ENCODE measurements around the gene CPB2. TPM values are rescaled to one million over a fixed set of nuclear protein-coding genes. Genes with fewer than 3 reads are reported as not detected.

The CPB2 gene
- total and polyA plus RNA-seq, 9 of the 15 experiments (the other 6 are each of a cell fraction or from before 2014, with no cell fraction given): 0.03 to 0.16 (median 0.07) TPM; not detected in 6

- H4K20me1 ChIP-seq (replicated peaks; ENCODE audit: control insufficient read depth, insufficient read depth, low read length): no peaks in the 10 kb centered on the region
- H3K27me3 ChIP-seq (ENCODE audit: control insufficient read depth in 2 of 2, insufficient read depth in 2 of 2, low read length in 2 of 2): no peaks in the 10 kb centered on the region
- H3K9me1 ChIP-seq (ENCODE audit: control insufficient read depth, insufficient read depth, low read length): no peaks in the 10 kb centered on the region
- H3K4me3 ChIP-seq: peak within 1 kb of the TSS; percentile 68
- H3K36me3 ChIP-seq (ENCODE audit: control insufficient read depth, insufficient read depth, low read length): no peaks in the 10 kb centered on the region
- CTCF ChIA-PET (ENCODE audit: low intra/inter-chr PET ratio): interaction anchor here (0.6 to 0.8 kb wide), 3 partner anchors 68 to 115 kb away, joined by 3 to 8 read pairs (median 3); no protein-coding TSS in a partner anchor
- H3K4me1 ChIP-seq (replicated peaks in 1 of 2; ENCODE audit: control insufficient read depth in 2 of 2, insufficient read depth in 2 of 2, low read length in 2 of 2): 0 out of 5 replicates have a peak, but pooled peaks cover 0 to 2% of the 10 kb centered on the region in 2 experiments
- peak within 1 kb of the TSS; percentile 70 to 91 for H3K9ac ChIP-seq (ENCODE audit: insufficient read depth in 1 of 2, low read depth in 2 of 2, low read length in 2 of 2)
- H3K27ac ChIP-seq (ENCODE audit: extremely low read depth, low read depth, low read length): peak within 1 kb of the TSS; percentile 83
- BruUV-seq (replicated peaks): no TSS peak
- 0% methylated on average over 40 of the region's 57 CpGs for WGBS (ENCODE audit: insufficient coverage, low coverage, missing lambda C conversion rate)
- H2AFZ ChIP-seq (ENCODE audit: low read depth, low read length): peak within 1 kb of the TSS; percentile 85
- DNase-seq (ENCODE audit: extremely low read depth in 1 of 4, low spot score in 3 of 4) (peak; percentile 80 to 94 (median 84)), FAIRE-seq (peak; percentile 98), ATAC-seq (peak; percentile 92)
- intact Hi-C loops (cut with micrococcal nuclease) (loop anchor here (5.0 kb wide), 1 partner anchor 75 kb away; no protein-coding TSS in a partner anchor), in situ Hi-C loops (cut with MboI) (no loop called here)
- H3K79me2 ChIP-seq (ENCODE audit: control insufficient read depth, insufficient read depth, low read length): peaks cover 51% of the 10 kb centered on the region
- no peaks in the 10 kb centered on the region for H3K9me3 ChIP-seq (replicated peaks; ENCODE audit: control insufficient read depth, insufficient read depth, low read depth, low read length)
- POLR2A ChIA-PET: interaction anchor here (0.7 to 1.4 kb wide), 5 partner anchors 8 to 72 kb away, joined by 3 to 6 read pairs (median 3); no protein-coding TSS in a partner anchor
- peak within 1 kb of the TSS; percentile 83 for H3K4me2 ChIP-seq (ENCODE audit: insufficient read depth, low read length)
- TF ChIP-seq ZNF274 (IDR thresholded peaks at IDR 0.05; ENCODE audit: borderline replicate concordance, low read depth, low read length) (no peak), TBL1XR1 (IDR thresholded peaks at IDR 0.05; ENCODE audit: low read length in 2 of 2) (peak in 1 of 2 experiments; percentile 64; a peak in 2 of 4 replicates), NFRKB (IDR thresholded peaks at IDR 0.05; ENCODE audit: low read depth) (0 out of 2 replicates have a peak, but pooled peaks have one; percentile 27), GABPB1 (CRISPR knock-in tag; IDR thresholded peaks at IDR 0.05) (peak; percentile 92), CEBPB (tag; IDR thresholded peaks at IDR 0.05) (no peak), THRAP3 (IDR thresholded peaks at IDR 0.05; ENCODE audit: borderline replicate concordance) (no peak), TFAP4 (CRISPR knock-in tag; IDR thresholded peaks at IDR 0.05; ENCODE audit: borderline replicate concordance) (peak; percentile 73), NCOA1 (IDR thresholded peaks at IDR 0.05; ENCODE audit: low read depth) (0 out of 2 replicates have a peak, but pooled peaks have one; percentile 41), ZBED1 (IDR thresholded peaks at IDR 0.05) (no peak), FOXK2 (conservative IDR thresholded peaks at IDR 0.05 in 1 of 2, IDR thresholded peaks at IDR 0.05 in 1 of 2; ENCODE audit: low read depth in 2 of 2) (peak; percentile 86 to 89), DACH1 (IDR thresholded peaks at IDR 0.05; ENCODE audit: partially characterized antibody) (peak; percentile 17), BCOR (IDR thresholded peaks at IDR 0.05) (peak; percentile 66), ZFX (CRISPR knock-in tag; IDR thresholded peaks at IDR 0.05) (peak; percentile 77), BCL6 (CRISPR knock-in tag; IDR thresholded peaks at IDR 0.05) (no peak), MEIS2 (IDR thresholded peaks at IDR 0.05; ENCODE audit: partially characterized antibody) (peak; percentile 21), EP300 (IDR thresholded peaks at IDR 0.05; ENCODE audit: low read length) (peak; percentile 16; the same call in 1 of the 2 replicates)
- TF ChIP-seq, protein P1, sequence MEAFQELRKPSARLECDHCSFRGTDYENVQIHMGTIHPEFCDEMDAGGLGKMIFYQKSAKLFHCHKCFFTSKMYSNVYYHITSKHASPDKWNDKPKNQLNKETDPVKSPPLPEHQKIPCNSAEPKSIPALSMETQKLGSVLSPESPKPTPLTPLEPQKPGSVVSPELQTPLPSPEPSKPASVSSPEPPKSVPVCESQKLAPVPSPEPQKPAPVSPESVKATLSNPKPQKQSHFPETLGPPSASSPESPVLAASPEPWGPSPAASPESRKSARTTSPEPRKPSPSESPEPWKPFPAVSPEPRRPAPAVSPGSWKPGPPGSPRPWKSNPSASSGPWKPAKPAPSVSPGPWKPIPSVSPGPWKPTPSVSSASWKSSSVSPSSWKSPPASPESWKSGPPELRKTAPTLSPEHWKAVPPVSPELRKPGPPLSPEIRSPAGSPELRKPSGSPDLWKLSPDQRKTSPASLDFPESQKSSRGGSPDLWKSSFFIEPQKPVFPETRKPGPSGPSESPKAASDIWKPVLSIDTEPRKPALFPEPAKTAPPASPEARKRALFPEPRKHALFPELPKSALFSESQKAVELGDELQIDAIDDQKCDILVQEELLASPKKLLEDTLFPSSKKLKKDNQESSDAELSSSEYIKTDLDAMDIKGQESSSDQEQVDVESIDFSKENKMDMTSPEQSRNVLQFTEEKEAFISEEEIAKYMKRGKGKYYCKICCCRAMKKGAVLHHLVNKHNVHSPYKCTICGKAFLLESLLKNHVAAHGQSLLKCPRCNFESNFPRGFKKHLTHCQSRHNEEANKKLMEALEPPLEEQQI (IDR thresholded peaks at IDR 0.05): peak; percentile 91
These were observed 52.3 kb downstream of the CPB2 start, which contains the start of gene ZC3H13 for GRCh38 chr13:46052319-46053161. ZC3H13 (minus strand) TSS chr13:46052746; CDS start chr13:46045507, 7,239 bp downstream.
